GM18909 (cell line): ENCODE data around the gene DCP2.

Experiments used
- ATAC-seq: cut with Tn5 transposase; IDR thresholded peaks from one replicate; pipeline ENCODE4 v1.9.1; 2021; ENCODE audit warnings: mild to moderate bottlenecking; ENCODE audit not compliant: unreplicated experiment, poor library complexity

Gene DCP2

GRCh38 chr5:113062869-113063508, 86.4 kb downstream of the DCP2 start:
- no peak for ATAC-seq

DNA sequence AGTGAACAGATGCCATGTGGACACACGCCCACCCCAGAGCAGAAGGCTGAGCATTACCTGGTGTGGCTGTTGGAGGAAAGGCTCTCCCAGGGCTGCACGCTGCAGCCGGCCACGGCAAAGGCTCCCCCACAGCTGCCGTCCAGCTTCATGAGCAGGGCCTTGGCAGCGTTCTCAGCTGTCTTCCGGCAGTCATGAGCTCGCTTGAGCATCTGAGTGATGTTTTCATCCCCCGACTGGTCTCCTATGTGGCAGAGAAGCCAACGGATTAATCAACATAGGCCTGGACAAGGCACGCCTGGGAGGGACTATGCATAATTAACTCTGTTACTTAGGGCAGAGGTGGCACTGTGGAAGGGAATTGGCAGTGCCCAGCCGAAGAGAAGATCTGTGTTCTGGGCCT, 87.3 kb downstream of the DCP2 start:
- ATAC-seq: no peak

DNA sequence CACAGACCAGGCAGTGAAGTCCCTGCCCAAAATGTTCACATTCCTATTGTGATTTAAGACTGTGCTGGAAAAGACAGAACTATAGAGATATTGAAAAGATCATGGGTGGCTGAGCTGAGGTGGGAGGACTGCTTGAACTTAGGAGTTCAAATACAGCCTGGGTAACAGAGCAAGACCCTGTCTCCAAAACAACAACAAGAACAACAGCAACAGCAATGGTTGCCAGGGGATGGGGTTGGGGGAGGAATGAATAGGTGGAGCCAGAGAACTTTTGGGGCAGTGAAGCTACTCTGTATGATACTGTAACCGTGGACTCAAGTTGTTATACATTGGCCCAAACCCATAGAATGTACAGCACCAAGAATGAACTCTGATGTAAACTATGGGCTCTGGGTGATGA, 88.2 kb downstream of the DCP2 start:
- no peak for ATAC-seq

GRCh38 chr5:113065626-113066025, 89.0 kb downstream of the DCP2 start:
- no peak for ATAC-seq

- ATAC-seq: no peak
Measured at GRCh38 chr5:113067635-113068344, 91.2 kb downstream of the DCP2 start.

- ATAC-seq: no peak
Measured at GRCh38 chr5:113068559-113068958, 92.0 kb downstream of the DCP2 start.
